Gastroesophageal sphincter (tissue), 4 donors: Measurements from ENCODE around the gene PANK4. TPM values are rescaled to one million over a fixed set of nuclear protein-coding genes. Genes with fewer than 3 reads are reported as not detected.

Source experiments
- ATAC-seq: fragments of 150-250 bp; one replicate; pipeline ENCODE4 v1.9.1; 2016; ENCODE audit warnings: mild to moderate bottlenecking, moderate library complexity
- H3K27ac ChIP-seq, 4 donors: fragments of 200-600 bp; sonication (generic) in 3 of 4; 1 replicate in 3 of 4; 2 replicates in 1 of 4; pipeline ENCODE4 v1.5.1; 2016 to 2019
- H3K27me3 ChIP-seq: fragments of 200-600 bp; sonication (generic); one replicate; pipeline ENCODE4 v1.5.1; 2019
- H3K36me3 ChIP-seq, 2 donors: fragments of 200-600 bp; sonication (generic); one replicate each; pipeline ENCODE4 v1.5.1; 2019; ENCODE audit warnings: control low read depth in 1 of 2
- H3K4me1 ChIP-seq, 3 donors: fragments of 200-600 bp; sonication (generic); 1 replicate in 2 of 3; 2 replicates in 1 of 3; pipeline ENCODE4 v1.5.1; 2016 to 2019; ENCODE audit warnings: control low read depth in 2 of 3
- H3K4me3 ChIP-seq, 2 donors: fragments of 200-600 bp; sonication (generic); one replicate each; pipeline ENCODE4 v1.5.1; 2019; ENCODE audit warnings: mild to moderate bottlenecking in 1 of 2, moderate library complexity in 1 of 2
- H3K9me3 ChIP-seq, 3 donors: fragments of 200-600 bp; sonication (generic); one replicate each; pipeline ENCODE4 v1.5.1; 2017 to 2019; ENCODE audit warnings: control low read depth in 2 of 3
- CTCF ChIP-seq, 4 experiments: fragments of 200-600 bp in 2 of 4; fragments of 450-650 bp in 2 of 4; sonication (generic) in 1 of 4; IDR thresholded peaks; one replicate each; pipeline ENCODE4 v1.5.1; 2017 to 2019; ENCODE audit warnings: antibody characterized with exemption in 4 of 4, mild to moderate bottlenecking in 2 of 4, moderate library complexity in 2 of 4
- EP300 ChIP-seq: sonication (generic); formaldehyde crosslinking; IDR thresholded peaks from one replicate; pipeline ENCODE4 v1.6.1; 2017; ENCODE audit warnings: antibody characterized with exemption, mild to moderate bottlenecking
- POLR2A ChIP-seq, 2 donors: fragments of 450-650 bp; IDR thresholded peaks; one replicate each; pipeline ENCODE4 v1.6.1; 2017; ENCODE audit warnings: antibody characterized with exemption in 2 of 2, mild to moderate bottlenecking in 2 of 2, moderate library complexity in 1 of 2
- POLR2AphosphoS5 ChIP-seq: sonication (generic); formaldehyde crosslinking; IDR thresholded peaks from one replicate; pipeline ENCODE4 v1.6.1; 2017; ENCODE audit warnings: antibody characterized with exemption
- WGBS, 2 donors: methylation state at CpG; one replicate each; pipeline ENCODE4 v1.1.5; 2018; ENCODE audit warnings: low coverage in 1 of 2; 5-methylcytosine and 5-hydroxymethylcytosine counted together
- total RNA-seq, 4 donors: library from RNA; depleted of rRNA; stranded (reverse); fragments of >200 nt; gene quantifications; one replicate each; pipeline ENCODE4 v1.1.0, GENCODE V29; 2016

PANK4 gene
- total RNA-seq, 4 donors from 2014 or later, result 32.6 to 46.8 (median 34.0) TPM

GRCh38 chr1:2548068-2548589 lies 21.7 kb upstream of the PANK4 start:
- ATAC-seq, result peak; percentile 32
- Histone ChIP-seq H3K4me3 (peak overlapping the region; percentile 1 to 61), H3K4me1 (peaks cover 0 to 76% (median 34%) of the 10 kb centered on the region in 3 donors), H3K36me3 (no peaks in the 10 kb centered on the region), H3K27me3 (peaks cover 53% of the 10 kb centered on the region), H3K9me3 (no peaks in the 10 kb centered on the region), H3K27ac (peak overlapping the region; percentile 55 to 90 (median 88))
- WGBS, 2 donors, result no CpG with 5 or more reads among the region's 17 CpGs
- TF ChIP-seq POLR2AphosphoS5 (no peak), CTCF (IDR thresholded peaks at IDR 0.05) (peak in 3 of 4 experiments; percentile 84 to 98 (median 92))

- Histone ChIP-seq H3K27ac (peak overlapping the region in 3 of 4 donors; percentile 88 to 90 (median 88)), H3K36me3 (no peaks in the 10 kb centered on the region), H3K4me1 (peaks cover 0 to 76% (median 34%) of the 10 kb centered on the region in 3 donors), H3K4me3 (peak overlapping the region; percentile 35 to 61), H3K27me3 (peaks cover 60% of the 10 kb centered on the region), H3K9me3 (no peaks in the 10 kb centered on the region)
- 0 to 4% methylated on average over 2 to 5 of the region's 27 CpGs for WGBS, 2 donors
- ATAC-seq, result no peak
- TF ChIP-seq EP300 (no peak), POLR2AphosphoS5 (no peak), POLR2A (IDR thresholded peaks at IDR 0.05) (no peak), CTCF (IDR thresholded peaks at IDR 0.05) (no peak)
Observed at GRCh38 chr1:2547210-2548067, 21.0 kb upstream of the PANK4 start.

GRCh38 chr1:2546515-2547209 lies 20.3 kb upstream of the PANK4 start:
- TF ChIP-seq EP300 (no peak), CTCF (IDR thresholded peaks at IDR 0.05) (peak in 1 of 4 experiments; percentile 21), POLR2AphosphoS5 (no peak)
- H3K4me3 ChIP-seq, result peak overlapping the region; percentile 35 to 61
- no peaks in the 10 kb centered on the region for H3K36me3 ChIP-seq
- peaks cover 0 to 76% (median 34%) of the 10 kb centered on the region in 3 donors for H3K4me1 ChIP-seq
- no peaks in the 10 kb centered on the region for H3K9me3 ChIP-seq
- peak; percentile 79 for ATAC-seq
- WGBS, 2 donors, result 0% methylated on average over 4 of the region's 52 CpGs; no CpG with 5 or more reads in 1 of the 2 donors
- peaks cover 67% of the 10 kb centered on the region for H3K27me3 ChIP-seq
- H3K27ac ChIP-seq, result peak overlapping the region; percentile 26 to 90 (median 88)

- peaks cover 69% of the 10 kb centered on the region for H3K27me3 ChIP-seq
- WGBS, 2 donors, result no CpG with 5 or more reads among the region's 43 CpGs
Observed at GRCh38 chr1:2545754-2546514, 19.5 kb upstream of the PANK4 start.

More at GRCh38 chr1:2545754-2546514, 19.5 kb upstream of the PANK4 start:
- Histone ChIP-seq H3K4me3 (peak overlapping the region; percentile 35 to 61), H3K27ac (peak overlapping the region; percentile 26 to 90 (median 88)), H3K36me3 (no peaks in the 10 kb centered on the region), H3K4me1 (peaks cover 0 to 79% (median 34%) of the 10 kb centered on the region in 3 donors), H3K9me3 (no peaks in the 10 kb centered on the region)
- TF ChIP-seq POLR2AphosphoS5 (no peak), POLR2A (IDR thresholded peaks at IDR 0.05) (peak in 1 of 2 donors; percentile 24)
- peak; percentile 63 for ATAC-seq
